WTC11 (cell line): ENCODE data around the gene ZYG11B. TPM values are rescaled to one million over a fixed set of nuclear protein-coding genes. Genes with fewer than 3 reads are reported as not detected.

Experiments used
- ATAC-seq: fragments of 200-7000 bp; cut with Tn5 transposase; 2 replicates; pipeline ENCODE4 v1.10.0; 2021; ENCODE audit warnings: mild to moderate bottlenecking, moderate library complexity
- CTCF ChIA-PET: fragments of 300-600 bp; sonication (Branson Sonifier 250); formaldehyde crosslinking; loops from one replicate; lab custom pipeline; 2021; ENCODE audit warnings: antibody characterized with exemption; lab: Charles Lee
- POLR2A ChIA-PET: fragments of 350-600 bp; sonication (Branson Sonifier 250); formaldehyde crosslinking; loops from one replicate; lab custom pipeline; 2021; ENCODE audit warnings: antibody characterized with exemption; lab: Charles Lee
- DNase-seq: peaks from one replicate; pipeline ENCODE4 v3.0.0; 2021; ENCODE audit warnings: low spot score
- H3K27ac Mint-ChIP-seq: 2 replicates; pipeline ENCODE4 v1.8.0; 2021; ENCODE audit warnings: mixed read lengths
- H3K27me3 Mint-ChIP-seq: 2 replicates; pipeline ENCODE4 v1.8.0; 2021; ENCODE audit warnings: low read depth, mild to moderate bottlenecking, moderate library complexity, mixed read lengths
- H3K36me3 Mint-ChIP-seq: 2 replicates; pipeline ENCODE4 v1.8.0; 2021; ENCODE audit warnings: mixed read lengths
- H3K4me1 Mint-ChIP-seq: 2 replicates; pipeline ENCODE4 v1.8.0; 2022; ENCODE audit warnings: mixed read lengths
- H3K4me3 Mint-ChIP-seq: 2 replicates; pipeline ENCODE4 v1.8.0; 2021; ENCODE audit warnings: mild to moderate bottlenecking, moderate library complexity, mixed read lengths
- H3K9me3 Mint-ChIP-seq: 2 replicates; pipeline ENCODE4 v1.8.0; 2021; ENCODE audit warnings: mixed read lengths
- CBFB ChIP-seq: sonication (generic); formaldehyde crosslinking; IDR thresholded peaks from 2 replicates; pipeline ENCODE4 v1.8.1; 2022; ENCODE audit warnings: mild to moderate bottlenecking, low read depth, missing genetic modification reagents
- CREB1 ChIP-seq: sonication (generic); formaldehyde crosslinking; IDR thresholded peaks from 2 replicates; pipeline ENCODE4 v1.8.0; 2023; ENCODE audit warnings: mild to moderate bottlenecking, missing genetic modification reagents
- EMX1 ChIP-seq: fragments of 250-450 bp; sonication (Bioruptor Pico); IDR thresholded peaks from 2 replicates; pipeline ENCODE4 v1.8.0; 2021; ENCODE audit warnings: mild to moderate bottlenecking
- FOXK1 ChIP-seq: sonication (generic); formaldehyde crosslinking; IDR thresholded peaks from 2 replicates; pipeline ENCODE4 v1.8.0; 2022; ENCODE audit warnings: mild to moderate bottlenecking, moderate library complexity, missing genetic modification reagents
- HMGA2 ChIP-seq: fragments of 250-450 bp; sonication (Bioruptor Pico); IDR thresholded peaks from 2 replicates; pipeline ENCODE4 v1.4.0; 2021; ENCODE audit warnings: mild to moderate bottlenecking, moderate library complexity
- MYBL2 ChIP-seq: sonication (generic); formaldehyde crosslinking; IDR thresholded peaks from 2 replicates; pipeline ENCODE4 v1.8.1; 2023; ENCODE audit warnings: mild to moderate bottlenecking, moderate library complexity, missing genetic modification reagents
- NFE2L1 ChIP-seq: sonication (generic); formaldehyde crosslinking; IDR thresholded peaks from 2 replicates; pipeline ENCODE4 v1.8.1; 2023; ENCODE audit warnings: missing genetic modification reagents
- RORB ChIP-seq: fragments of 250-450 bp; sonication (Bioruptor Pico); IDR thresholded peaks from 2 replicates; pipeline ENCODE4 v1.9.0; 2021; ENCODE audit warnings: mild to moderate bottlenecking
- SP1 ChIP-seq: sonication (generic); formaldehyde crosslinking; conservative IDR thresholded peaks from 2 replicates; pipeline ENCODE4 v1.8.1; 2022; ENCODE audit warnings: missing genetic modification reagents
- TEAD4 ChIP-seq: sonication (generic); formaldehyde crosslinking; IDR thresholded peaks from 2 replicates; pipeline ENCODE4 v1.8.0; 2022; ENCODE audit warnings: mild to moderate bottlenecking, missing genetic modification reagents
- ZBTB21 ChIP-seq: sonication (generic); formaldehyde crosslinking; IDR thresholded peaks from 2 replicates; pipeline ENCODE4 v1.8.1; 2023; ENCODE audit warnings: mild to moderate bottlenecking, missing genetic modification reagents, borderline replicate concordance
- ZNF416 ChIP-seq: fragments of 250-450 bp; sonication (Bioruptor Pico); IDR thresholded peaks from 2 replicates; pipeline ENCODE4 v1.9.0; 2021; ENCODE audit warnings: mild to moderate bottlenecking, inconsistent platforms
- total RNA-seq: library from RNA; stranded (reverse); gene quantifications from 3 replicates; pipeline ENCODE4 v1.2.3, GENCODE V29; 2021
- TF ChIP-seq, protein P1 (sequence below): fragments of 250-450 bp; sonication (Bioruptor Pico); IDR thresholded peaks from 2 replicates; pipeline ENCODE4 v1.8.0; 2021; ENCODE audit warnings: mild to moderate bottlenecking
- TF ChIP-seq, protein P2 (sequence below): sonication (generic); formaldehyde crosslinking; IDR thresholded peaks from 2 replicates; pipeline ENCODE4 v1.8.1; 2022; ENCODE audit warnings: low read depth, mild to moderate bottlenecking, moderate library complexity, missing genetic modification reagents, borderline replicate concordance
- TF ChIP-seq, protein P3 (sequence below): sonication (generic); formaldehyde crosslinking; IDR thresholded peaks from 2 replicates; pipeline ENCODE4 v1.8.1; 2023; ENCODE audit warnings: mild to moderate bottlenecking, moderate library complexity, missing genetic modification reagents
- TF ChIP-seq, protein P4 (sequence below): sonication (generic); formaldehyde crosslinking; IDR thresholded peaks from 2 replicates; pipeline ENCODE4 v1.8.1; 2022; ENCODE audit warnings: low read depth, missing genetic modification reagents, borderline replicate concordance
- TF ChIP-seq, protein P5 (sequence below): sonication (generic); formaldehyde crosslinking; IDR thresholded peaks from 2 replicates; pipeline ENCODE4 v1.8.0; 2023; ENCODE audit warnings: missing genetic modification reagents, mild to moderate bottlenecking, borderline replicate concordance
- TF ChIP-seq, protein P6 (sequence below): sonication (generic); formaldehyde crosslinking; IDR thresholded peaks from 2 replicates; pipeline ENCODE4 v1.8.1; 2023; ENCODE audit warnings: mild to moderate bottlenecking, missing genetic modification reagents

Gene ZYG11B
- total RNA-seq, 1 experiment from 2014 or later, result 19.2 TPM

DNA sequence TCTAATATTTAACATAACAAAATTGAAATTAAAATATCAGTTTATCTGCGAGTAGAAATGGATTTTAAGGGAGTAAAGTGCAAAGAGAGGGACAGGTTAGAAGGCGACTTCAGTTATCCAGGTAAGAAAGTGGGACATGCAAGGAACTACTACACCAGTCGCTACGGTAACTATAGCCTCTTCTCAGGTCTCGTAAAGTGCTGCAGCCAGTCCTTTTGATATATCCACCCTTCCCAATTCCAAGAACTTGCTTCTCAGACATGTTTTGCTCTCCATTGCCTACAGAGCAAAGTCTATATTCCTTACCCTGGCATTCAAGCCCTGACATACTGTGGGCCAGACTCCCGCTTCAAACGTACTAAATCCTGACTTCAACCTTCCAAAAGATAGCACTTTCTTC is 30.6 kb upstream of the ZYG11B start:
- Mint-ChIP-seq H3K4me1 (peaks cover 22% of the 10 kb centered on the region), H3K27ac (0 out of 2 replicates have a peak overlapping the region, but pooled peaks have one; percentile 6), H3K36me3 (peaks cover 26% of the 10 kb centered on the region), H3K9me3 (no peaks in the 10 kb centered on the region), H3K4me3 (no peak overlapping the region), H3K27me3 (peaks cover 4% of the 10 kb centered on the region; the same call in 1 of the 2 replicates)
- CTCF ChIA-PET, result no interaction called here
- DNase-seq, result no peak
- POLR2A ChIA-PET, result interaction anchor here (0.7 kb wide), 1 partner anchor 291 kb away, joined by 11 read pairs; the partner anchor contains the start of gene PRPF38A
- no peak for ATAC-seq
- TF ChIP-seq, protein P1, sequence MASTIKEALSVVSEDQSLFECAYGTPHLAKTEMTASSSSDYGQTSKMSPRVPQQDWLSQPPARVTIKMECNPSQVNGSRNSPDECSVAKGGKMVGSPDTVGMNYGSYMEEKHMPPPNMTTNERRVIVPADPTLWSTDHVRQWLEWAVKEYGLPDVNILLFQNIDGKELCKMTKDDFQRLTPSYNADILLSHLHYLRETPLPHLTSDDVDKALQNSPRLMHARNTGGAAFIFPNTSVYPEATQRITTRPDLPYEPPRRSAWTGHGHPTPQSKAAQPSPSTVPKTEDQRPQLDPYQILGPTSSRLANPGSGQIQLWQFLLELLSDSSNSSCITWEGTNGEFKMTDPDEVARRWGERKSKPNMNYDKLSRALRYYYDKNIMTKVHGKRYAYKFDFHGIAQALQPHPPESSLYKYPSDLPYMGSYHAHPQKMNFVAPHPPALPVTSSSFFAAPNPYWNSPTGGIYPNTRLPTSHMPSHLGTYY (CRISPR knock-in tag), result no peak
- TF ChIP-seq, protein P2, sequence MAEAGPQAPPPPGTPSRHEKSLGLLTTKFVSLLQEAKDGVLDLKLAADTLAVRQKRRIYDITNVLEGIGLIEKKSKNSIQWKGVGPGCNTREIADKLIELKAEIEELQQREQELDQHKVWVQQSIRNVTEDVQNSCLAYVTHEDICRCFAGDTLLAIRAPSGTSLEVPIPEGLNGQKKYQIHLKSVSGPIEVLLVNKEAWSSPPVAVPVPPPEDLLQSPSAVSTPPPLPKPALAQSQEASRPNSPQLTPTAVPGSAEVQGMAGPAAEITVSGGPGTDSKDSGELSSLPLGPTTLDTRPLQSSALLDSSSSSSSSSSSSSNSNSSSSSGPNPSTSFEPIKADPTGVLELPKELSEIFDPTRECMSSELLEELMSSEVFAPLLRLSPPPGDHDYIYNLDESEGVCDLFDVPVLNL (CRISPR knock-in tag), result no peak
- TF ChIP-seq, protein P3, sequence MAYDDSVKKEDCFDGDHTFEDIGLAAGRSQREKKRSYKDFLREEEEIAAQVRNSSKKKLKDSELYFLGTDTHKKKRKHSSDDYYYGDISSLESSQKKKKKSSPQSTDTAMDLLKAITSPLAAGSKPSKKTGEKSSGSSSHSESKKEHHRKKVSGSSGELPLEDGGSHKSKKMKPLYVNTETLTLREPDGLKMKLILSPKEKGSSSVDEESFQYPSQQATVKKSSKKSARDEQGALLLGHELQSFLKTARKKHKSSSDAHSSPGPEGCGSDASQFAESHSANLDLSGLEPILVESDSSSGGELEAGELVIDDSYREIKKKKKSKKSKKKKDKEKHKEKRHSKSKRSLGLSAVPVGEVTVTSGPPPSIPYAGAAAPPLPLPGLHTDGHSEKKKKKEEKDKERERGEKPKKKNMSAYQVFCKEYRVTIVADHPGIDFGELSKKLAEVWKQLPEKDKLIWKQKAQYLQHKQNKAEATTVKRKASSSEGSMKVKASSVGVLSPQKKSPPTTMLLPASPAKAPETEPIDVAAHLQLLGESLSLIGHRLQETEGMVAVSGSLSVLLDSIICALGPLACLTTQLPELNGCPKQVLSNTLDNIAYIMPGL (CRISPR knock-in tag), result no peak
- TF ChIP-seq TEAD4 (CRISPR knock-in tag), result no peak

DNA sequence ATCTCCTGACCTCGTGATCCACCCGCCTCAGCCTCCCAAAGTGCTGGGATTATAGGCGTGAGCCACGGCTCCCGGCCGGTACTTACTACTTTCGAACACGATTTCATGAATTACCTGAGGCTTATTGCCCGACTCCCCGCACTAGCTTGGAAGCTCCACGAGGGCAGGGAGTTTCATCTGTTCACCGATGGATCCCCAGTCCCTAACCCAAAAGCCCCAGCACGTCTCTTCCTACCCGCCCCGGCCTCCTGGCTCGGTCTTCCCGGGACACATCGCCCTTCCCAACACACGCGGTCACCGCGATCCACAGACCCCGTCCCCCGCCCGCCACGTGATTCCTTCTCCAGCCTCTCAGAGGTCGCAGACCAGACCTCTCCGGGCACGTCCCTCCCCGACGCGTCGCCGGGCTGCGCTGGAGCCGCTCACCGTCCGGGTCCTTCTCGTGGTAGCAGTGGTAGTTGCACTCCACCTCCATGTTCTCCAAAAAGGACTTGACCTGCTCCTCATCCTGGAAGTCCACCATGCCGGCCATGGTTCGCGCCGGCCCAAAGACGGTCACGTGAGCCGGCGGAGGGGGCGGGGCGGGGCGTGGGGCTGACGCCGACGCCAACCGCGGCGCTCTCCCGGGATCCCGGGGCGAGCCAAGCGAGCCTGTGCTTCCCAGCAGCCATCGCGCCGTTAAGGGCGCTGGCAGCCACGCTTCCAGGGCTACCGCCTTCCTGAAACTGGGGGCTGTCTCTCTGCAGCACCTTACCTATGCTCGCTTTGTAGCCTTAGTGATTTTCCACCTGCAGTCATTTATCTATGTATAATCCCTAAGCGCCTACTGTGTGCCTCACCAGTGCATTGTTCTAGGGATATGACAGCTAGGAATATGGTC is 28.2 kb upstream of the ZYG11B start, which contains the start of gene COA7:
Gene COA7 (minus strand): TSS at position 553 of the 880 bp plus-strand sequence. CDS start 21 bp downstream, at position 532.
- DNase-seq, result peak; percentile 67
- peak; percentile 52 for ATAC-seq
- Mint-ChIP-seq H3K4me3 (peak within 1 kb of the TSS; percentile 86), H3K4me1 (peaks cover 28% of the 10 kb centered on the region), H3K27me3 (peaks cover 4% of the 10 kb centered on the region), H3K36me3 (peaks cover 8% of the 10 kb centered on the region), H3K27ac (peak within 1 kb of the TSS; percentile 89), H3K9me3 (no peaks in the 10 kb centered on the region)
- ChIA-PET POLR2A (no interaction called here), CTCF (interaction anchor here (1.5 kb wide), 1 partner anchor 12 kb away, joined by 3 read pairs; no protein-coding TSS in a partner anchor)
- TF ChIP-seq, protein P4, sequence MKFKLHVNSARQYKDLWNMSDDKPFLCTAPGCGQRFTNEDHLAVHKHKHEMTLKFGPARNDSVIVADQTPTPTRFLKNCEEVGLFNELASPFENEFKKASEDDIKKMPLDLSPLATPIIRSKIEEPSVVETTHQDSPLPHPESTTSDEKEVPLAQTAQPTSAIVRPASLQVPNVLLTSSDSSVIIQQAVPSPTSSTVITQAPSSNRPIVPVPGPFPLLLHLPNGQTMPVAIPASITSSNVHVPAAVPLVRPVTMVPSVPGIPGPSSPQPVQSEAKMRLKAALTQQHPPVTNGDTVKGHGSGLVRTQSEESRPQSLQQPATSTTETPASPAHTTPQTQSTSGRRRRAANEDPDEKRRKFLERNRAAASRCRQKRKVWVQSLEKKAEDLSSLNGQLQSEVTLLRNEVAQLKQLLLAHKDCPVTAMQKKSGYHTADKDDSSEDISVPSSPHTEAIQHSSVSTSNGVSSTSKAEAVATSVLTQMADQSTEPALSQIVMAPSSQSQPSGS (CRISPR knock-in tag), result peak; percentile 82; the same call in 1 of the 2 replicates
- peak; percentile 80 for TF ChIP-seq SP1 (CRISPR knock-in tag)
- no peak for TF ChIP-seq HMGA2 (CRISPR knock-in tag)
- TF ChIP-seq, protein P5, sequence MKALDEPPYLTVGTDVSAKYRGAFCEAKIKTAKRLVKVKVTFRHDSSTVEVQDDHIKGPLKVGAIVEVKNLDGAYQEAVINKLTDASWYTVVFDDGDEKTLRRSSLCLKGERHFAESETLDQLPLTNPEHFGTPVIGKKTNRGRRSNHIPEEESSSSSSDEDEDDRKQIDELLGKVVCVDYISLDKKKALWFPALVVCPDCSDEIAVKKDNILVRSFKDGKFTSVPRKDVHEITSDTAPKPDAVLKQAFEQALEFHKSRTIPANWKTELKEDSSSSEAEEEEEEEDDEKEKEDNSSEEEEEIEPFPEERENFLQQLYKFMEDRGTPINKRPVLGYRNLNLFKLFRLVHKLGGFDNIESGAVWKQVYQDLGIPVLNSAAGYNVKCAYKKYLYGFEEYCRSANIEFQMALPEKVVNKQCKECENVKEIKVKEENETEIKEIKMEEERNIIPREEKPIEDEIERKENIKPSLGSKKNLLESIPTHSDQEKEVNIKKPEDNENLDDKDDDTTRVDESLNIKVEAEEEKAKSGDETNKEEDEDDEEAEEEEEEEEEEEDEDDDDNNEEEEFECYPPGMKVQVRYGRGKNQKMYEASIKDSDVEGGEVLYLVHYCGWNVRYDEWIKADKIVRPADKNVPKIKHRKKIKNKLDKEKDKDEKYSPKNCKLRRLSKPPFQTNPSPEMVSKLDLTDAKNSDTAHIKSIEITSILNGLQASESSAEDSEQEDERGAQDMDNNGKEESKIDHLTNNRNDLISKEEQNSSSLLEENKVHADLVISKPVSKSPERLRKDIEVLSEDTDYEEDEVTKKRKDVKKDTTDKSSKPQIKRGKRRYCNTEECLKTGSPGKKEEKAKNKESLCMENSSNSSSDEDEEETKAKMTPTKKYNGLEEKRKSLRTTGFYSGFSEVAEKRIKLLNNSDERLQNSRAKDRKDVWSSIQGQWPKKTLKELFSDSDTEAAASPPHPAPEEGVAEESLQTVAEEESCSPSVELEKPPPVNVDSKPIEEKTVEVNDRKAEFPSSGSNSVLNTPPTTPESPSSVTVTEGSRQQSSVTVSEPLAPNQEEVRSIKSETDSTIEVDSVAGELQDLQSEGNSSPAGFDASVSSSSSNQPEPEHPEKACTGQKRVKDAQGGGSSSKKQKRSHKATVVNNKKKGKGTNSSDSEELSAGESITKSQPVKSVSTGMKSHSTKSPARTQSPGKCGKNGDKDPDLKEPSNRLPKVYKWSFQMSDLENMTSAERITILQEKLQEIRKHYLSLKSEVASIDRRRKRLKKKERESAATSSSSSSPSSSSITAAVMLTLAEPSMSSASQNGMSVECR (CRISPR knock-in tag), result peak; percentile 96
- peak; percentile 84 for TF ChIP-seq FOXK1 (CRISPR knock-in tag)
- no peak for TF ChIP-seq RORB (CRISPR knock-in tag)
- TF ChIP-seq NFE2L1, result peak; percentile 93
- TF ChIP-seq, protein P6, sequence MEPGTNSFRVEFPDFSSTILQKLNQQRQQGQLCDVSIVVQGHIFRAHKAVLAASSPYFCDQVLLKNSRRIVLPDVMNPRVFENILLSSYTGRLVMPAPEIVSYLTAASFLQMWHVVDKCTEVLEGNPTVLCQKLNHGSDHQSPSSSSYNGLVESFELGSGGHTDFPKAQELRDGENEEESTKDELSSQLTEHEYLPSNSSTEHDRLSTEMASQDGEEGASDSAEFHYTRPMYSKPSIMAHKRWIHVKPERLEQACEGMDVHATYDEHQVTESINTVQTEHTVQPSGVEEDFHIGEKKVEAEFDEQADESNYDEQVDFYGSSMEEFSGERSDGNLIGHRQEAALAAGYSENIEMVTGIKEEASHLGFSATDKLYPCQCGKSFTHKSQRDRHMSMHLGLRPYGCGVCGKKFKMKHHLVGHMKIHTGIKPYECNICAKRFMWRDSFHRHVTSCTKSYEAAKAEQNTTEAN, result peak; percentile 95
- TF ChIP-seq EMX1 (CRISPR knock-in tag), result no peak
- TF ChIP-seq CREB1 (CRISPR knock-in tag), result peak; percentile 70; the same call in 1 of the 2 replicates
- peak; percentile 93 for TF ChIP-seq ZBTB21 (CRISPR knock-in tag)
- TF ChIP-seq, protein P2 (CRISPR knock-in tag), result peak; percentile 90
- TF ChIP-seq ZNF416, result peak; percentile 7; the same call in 1 of the 2 replicates
- TF ChIP-seq, protein P1 (CRISPR knock-in tag), result no peak
- TF ChIP-seq CBFB (CRISPR knock-in tag), result 0 out of 2 replicates have a peak, but pooled peaks have one; percentile 59
- TF ChIP-seq MYBL2 (CRISPR knock-in tag), result peak; percentile 92
